H9 (cell line): ENCODE data around the gene CACNA1D. TPM values are rescaled to one million over a fixed set of nuclear protein-coding genes. Genes with fewer than 3 reads are reported as not detected.
"Not testable (repeated sequence)": the region's sequence is repeated elsewhere in the genome, so short reads cannot be mapped to it uniquely, and the experiment has no call there.

ENCODE experiments used
- DNase-seq: peaks from one replicate; pipeline ENCODE4 v3.0.0-alpha.2; 2017
- H2AFZ ChIP-seq: one replicate; pipeline ENCODE4 v1.6.1; 2013; ENCODE audit warnings: mild to moderate bottlenecking, low read length, control low read depth, moderate library complexity
- H2AK5ac ChIP-seq: 2 replicates; pipeline ENCODE4 v1.6.1; 2013; ENCODE audit warnings: low read length, control low read depth, mixed read lengths; ENCODE audit not compliant: insufficient read length
- H2BK120ac ChIP-seq: one replicate; pipeline ENCODE4 v1.6.1; 2013; ENCODE audit warnings: low read depth, mild to moderate bottlenecking, low read length, control low read depth, inconsistent platforms; ENCODE audit not compliant: poor library complexity, severe bottlenecking
- H2BK12ac ChIP-seq: 2 replicates; pipeline ENCODE4 v1.6.1; 2013; ENCODE audit warnings: low read length, control low read depth, mixed read lengths, low read depth; ENCODE audit not compliant: insufficient read length
- H2BK15ac ChIP-seq: 2 replicates; pipeline ENCODE4 v1.6.1; 2013; ENCODE audit warnings: low read depth, low read length, control low read depth
- H2BK20ac ChIP-seq: one replicate; pipeline ENCODE4 v1.6.1; 2013; ENCODE audit warnings: low read depth, mild to moderate bottlenecking, low read length, control low read depth, inconsistent platforms; ENCODE audit not compliant: poor library complexity, severe bottlenecking
- H2BK5ac ChIP-seq: 2 replicates; pipeline ENCODE4 v1.6.1; 2013; ENCODE audit warnings: low read length, control low read depth, mixed read lengths; ENCODE audit not compliant: insufficient read length
- H3K14ac ChIP-seq: 2 replicates; pipeline ENCODE4 v1.6.1; 2013; ENCODE audit warnings: low read length, control low read depth; ENCODE audit not compliant: insufficient read depth
- H3K18ac ChIP-seq: 2 replicates; pipeline ENCODE4 v1.6.1; 2013; ENCODE audit warnings: low read depth, mild to moderate bottlenecking, mixed read lengths, low read length, control low read depth; ENCODE audit not compliant: insufficient read length
- H3K23ac ChIP-seq: 2 replicates; pipeline ENCODE4 v1.6.1; 2013; ENCODE audit warnings: low read length, control low read depth, mixed read lengths, low read depth; ENCODE audit not compliant: insufficient read length
- H3K23me2 ChIP-seq: 2 replicates; pipeline ENCODE4 v1.6.1; 2013; ENCODE audit warnings: low read depth, mild to moderate bottlenecking, mixed read lengths, low read length, control low read depth; ENCODE audit not compliant: insufficient read length, poor library complexity, severe bottlenecking
- H3K27ac ChIP-seq: 2 replicates; pipeline ENCODE4 v1.5.1; 2013; ENCODE audit warnings: low read length, control low read depth, mixed read lengths, low read depth; ENCODE audit not compliant: insufficient read length
- H3K27me3 ChIP-seq: 2 replicates; pipeline ENCODE4 v1.6.1; 2013; ENCODE audit warnings: low read length, control low read depth, inconsistent platforms; ENCODE audit not compliant: insufficient read depth
- H3K4ac ChIP-seq: 2 replicates; pipeline ENCODE4 v1.6.1; 2013; ENCODE audit warnings: low read depth, mild to moderate bottlenecking, control low read depth, inconsistent platforms, low read length, moderate library complexity
- H3K4me1 ChIP-seq: 2 replicates; pipeline ENCODE4 v1.6.1; 2013; ENCODE audit warnings: low read length, control low read depth, inconsistent platforms; ENCODE audit not compliant: insufficient read depth
- H3K4me2 ChIP-seq: 2 replicates; pipeline ENCODE4 v1.6.1; 2013; ENCODE audit warnings: low read length, control low read depth, mixed read lengths; ENCODE audit not compliant: insufficient read length, insufficient read depth
- H3K56ac ChIP-seq: 2 replicates; pipeline ENCODE4 v1.6.1; 2013; ENCODE audit warnings: low read depth, mild to moderate bottlenecking, mixed read lengths, low read length, control low read depth; ENCODE audit not compliant: insufficient read length
- H3K79me1 ChIP-seq: 2 replicates; pipeline ENCODE4 v1.6.1; 2013; ENCODE audit warnings: low read depth, mild to moderate bottlenecking, moderate library complexity, low read length, control low read depth, inconsistent platforms; ENCODE audit not compliant: insufficient read depth, poor library complexity, severe bottlenecking
- H3K79me2 ChIP-seq: 2 replicates; pipeline ENCODE4 v1.6.1; 2013; ENCODE audit warnings: low read length, control low read depth, inconsistent platforms; ENCODE audit not compliant: insufficient read depth
- H3K9ac ChIP-seq: 2 replicates; pipeline ENCODE4 v1.6.1; 2013; ENCODE audit warnings: low read length, control low read depth, mixed read lengths; ENCODE audit not compliant: insufficient read length; ENCODE audit errors: extremely low read depth
- H3K9me3 ChIP-seq: one replicate; pipeline ENCODE4 v1.6.1; 2013; ENCODE audit warnings: low read depth, low read length, inconsistent platforms; ENCODE audit not compliant: control insufficient read depth
- H3T11ph ChIP-seq: one replicate; pipeline ENCODE4 v1.6.1; 2013; ENCODE audit warnings: mild to moderate bottlenecking, low read length, control low read depth, inconsistent platforms
- H4K20me1 ChIP-seq: one replicate; pipeline ENCODE4 v1.6.1; 2013; ENCODE audit not compliant: control insufficient read depth, insufficient read length, insufficient read depth
- H4K5ac ChIP-seq: 2 replicates; pipeline ENCODE4 v1.6.1; 2013; ENCODE audit warnings: low read depth, mild to moderate bottlenecking, mixed read lengths, low read length, control low read depth; ENCODE audit not compliant: insufficient read length
- H4K8ac ChIP-seq: replicated peaks from 2 replicates; pipeline ENCODE4 v1.6.1; 2013; ENCODE audit warnings: low read length, control low read depth, mixed read lengths, low read depth; ENCODE audit not compliant: insufficient read length
- H4K91ac ChIP-seq: 2 replicates; pipeline ENCODE4 v1.6.1; 2013; ENCODE audit warnings: low read depth, mild to moderate bottlenecking, moderate library complexity, mixed read lengths, low read length, control low read depth; ENCODE audit not compliant: insufficient read length
- H3K27ac Mint-ChIP-seq, 3 experiments: 2 replicates in 2 of 3; 3 replicates in 1 of 3; pipeline ENCODE4 v1.8.0; 2020 to 2021; ENCODE audit warnings: mixed read lengths in 3 of 3, mild to moderate bottlenecking in 1 of 3, moderate library complexity in 1 of 3
- H3K27me3 Mint-ChIP-seq: 2 replicates; pipeline ENCODE4 v1.8.0; 2021; ENCODE audit warnings: low read depth, mild to moderate bottlenecking, moderate library complexity, mixed read lengths
- H3K36me3 Mint-ChIP-seq, 3 experiments: 2 replicates in 2 of 3; 3 replicates in 1 of 3; pipeline ENCODE4 v1.8.0; 2020 to 2021; ENCODE audit warnings: low read depth in 3 of 3, mixed read lengths in 3 of 3; ENCODE audit not compliant: insufficient read depth in 1 of 3
- H3K4me1 Mint-ChIP-seq, 2 experiments: 2 replicates each; pipeline ENCODE4 v1.8.0; 2020; ENCODE audit warnings: mixed read lengths in 2 of 2
- H3K4me3 Mint-ChIP-seq, 2 experiments: 2 replicates in 1 of 2; 3 replicates in 1 of 2; pipeline ENCODE4 v1.8.0; 2020 to 2021; ENCODE audit warnings: mild to moderate bottlenecking in 2 of 2, mixed read lengths in 2 of 2, moderate library complexity in 1 of 2
- H3K9me3 Mint-ChIP-seq, 2 experiments: 2 replicates in 1 of 2; 3 replicates in 1 of 2; pipeline ENCODE4 v1.8.0; 2020; ENCODE audit warnings: mild to moderate bottlenecking in 2 of 2, mixed read lengths in 2 of 2, moderate library complexity in 1 of 2
- CTCF ChIP-seq: fragments of 200-600 bp; sonication (generic); conservative IDR thresholded peaks from 3 replicates; pipeline ENCODE4 v1.8.0; 2021; ENCODE audit warnings: antibody characterized with exemption, mild to moderate bottlenecking
- WGBS: extraction: QIAGEN DNeasy Blood & Tissue Kit; methylation state at CpG from one replicate; pipeline ENCODE4 v1.1.7; 2013; ENCODE audit warnings: missing lambda C conversion rate, low lambda C conversion rate, mixed read lengths; ENCODE audit not compliant: insufficient read length; ENCODE audit errors: extremely low coverage; 5-methylcytosine and 5-hydroxymethylcytosine counted together
- total RNA-seq: library from RNA; stranded (reverse); gene quantifications from 2 replicates; pipeline ENCODE4 v1.2.1, GENCODE V29; 2021

Gene CACNA1D
- total RNA-seq, 1 experiment from 2014 or later: 3.5 TPM

GRCh38 chr3:53464424-53464823, 30.0 kb upstream of the CACNA1D start:
- no peak overlapping the region for H3K18ac ChIP-seq
- no peak overlapping the region for H2AFZ ChIP-seq
- no peak overlapping the region for H4K8ac ChIP-seq
- H4K5ac ChIP-seq: no peak overlapping the region
- no peak overlapping the region for H2BK5ac ChIP-seq
- H4K20me1 ChIP-seq: no peaks in the 10 kb centered on the region
- H3K56ac ChIP-seq: no peak overlapping the region
- no peak for DNase-seq
- no peaks in the 10 kb centered on the region for H3K79me1 ChIP-seq
- no peak overlapping the region for H3K27ac ChIP-seq
- H3K9me3 ChIP-seq: no peaks in the 10 kb centered on the region
- no peaks in the 10 kb centered on the region for H3K79me2 ChIP-seq
- no peaks in the 10 kb centered on the region for H3K27me3 ChIP-seq
- no peak overlapping the region for H3K9ac ChIP-seq
- WGBS: no CpG with 5 or more reads among the region's 3 CpGs
- H3K4me1 ChIP-seq: no peaks in the 10 kb centered on the region
- no peak for TF ChIP-seq CTCF
- Mint-ChIP-seq H3K36me3 (no peaks in the 10 kb centered on the region), H3K27ac (no peak overlapping the region), H3K27me3 (peaks cover 9% of the 10 kb centered on the region), H3K9me3 (peaks cover 4 to 5% of the 10 kb centered on the region in 2 experiments; a peak in 4 of 5 replicates), H3K4me1 (no peaks in the 10 kb centered on the region), H3K4me3 (no peak overlapping the region)
- H4K91ac ChIP-seq: no peak overlapping the region
- H3K14ac ChIP-seq: no peak overlapping the region
- no peak overlapping the region for H2BK12ac ChIP-seq
- no peak overlapping the region for H2BK120ac ChIP-seq
- H2BK15ac ChIP-seq: no peak overlapping the region
- H3K23ac ChIP-seq: no peak overlapping the region
- no peaks in the 10 kb centered on the region for H3K23me2 ChIP-seq
- no peak overlapping the region for H2AK5ac ChIP-seq
- no peak overlapping the region for H3K4ac ChIP-seq
- H3T11ph ChIP-seq: no peak overlapping the region
- H3K4me2 ChIP-seq: no peak overlapping the region
- H2BK20ac ChIP-seq: no peak overlapping the region

- not testable (repeated sequence) for H3K23me2 ChIP-seq, H2BK5ac ChIP-seq, H3T11ph ChIP-seq, H3K9me3 ChIP-seq, H3K79me1 ChIP-seq, H2AK5ac ChIP-seq, H3K27ac ChIP-seq, H3K4ac ChIP-seq, H3K4me1 ChIP-seq, H4K91ac ChIP-seq, H3K36me3 Mint-ChIP-seq, H3K9ac ChIP-seq, H2BK20ac ChIP-seq, H4K8ac ChIP-seq, H2AFZ ChIP-seq, H3K18ac ChIP-seq, H2BK12ac ChIP-seq, H3K14ac ChIP-seq, DNase-seq, H3K27ac Mint-ChIP-seq, H3K9me3 Mint-ChIP-seq, H3K4me2 ChIP-seq, H3K4me1 Mint-ChIP-seq, H3K56ac ChIP-seq, H4K20me1 ChIP-seq, H4K5ac ChIP-seq, H2BK120ac ChIP-seq, H3K27me3 ChIP-seq, H3K4me3 Mint-ChIP-seq, H3K23ac ChIP-seq, H3K79me2 ChIP-seq, H2BK15ac ChIP-seq
- WGBS: no CpG with 5 or more reads among the region's 7 CpGs
- peaks cover 21% of the 10 kb centered on the region for H3K27me3 Mint-ChIP-seq
These were observed 24.7 kb upstream of the CACNA1D start for GRCh38 chr3:53469758-53470157.
